ENCODE measurements around the gene KCTD17. TPM values are rescaled to one million over a fixed set of nuclear protein-coding genes. Genes with fewer than 3 reads are reported as not detected.

Gene KCTD17
- total RNA-seq, 1 donor from 2014 or later = 53.7 TPM

- peak; percentile 59 for DNase-seq (ENCODE audit: extremely low spot score, unreplicated experiment)
- Mint-ChIP-seq H3K4me1 (ENCODE audit: unreplicated experiment) (peaks cover 4% of the 10 kb centered on the region), H3K27ac (no peak overlapping the region), H3K36me3 (no peaks in the 10 kb centered on the region), H3K27me3 (no peaks in the 10 kb centered on the region), H3K9me3 (no peaks in the 10 kb centered on the region), H3K4me3 (no peak overlapping the region)
- TF ChIP-seq CTCF (conservative IDR thresholded peaks at IDR 0.05) = no peak
These were observed 5.0 kb upstream of the KCTD17 start for GRCh38 chr22:37046589-37046988.

GRCh38 chr22:37047006-37047405 lies 4.5 kb upstream of the KCTD17 start:
- no peak for TF ChIP-seq CTCF (conservative IDR thresholded peaks at IDR 0.05)
- Mint-ChIP-seq H3K4me1 (ENCODE audit: unreplicated experiment) (peaks cover 4% of the 10 kb centered on the region), H3K36me3 (no peaks in the 10 kb centered on the region), H3K4me3 (no peak overlapping the region), H3K27ac (no peak overlapping the region), H3K27me3 (no peaks in the 10 kb centered on the region), H3K9me3 (no peaks in the 10 kb centered on the region)
- no peak for DNase-seq (ENCODE audit: extremely low spot score, unreplicated experiment)

- Mint-ChIP-seq H3K9me3 (no peaks in the 10 kb centered on the region), H3K4me3 (no peak overlapping the region), H3K36me3 (no peaks in the 10 kb centered on the region), H3K27ac (no peak overlapping the region), H3K27me3 (no peaks in the 10 kb centered on the region), H3K4me1 (ENCODE audit: unreplicated experiment) (peaks cover 8% of the 10 kb centered on the region)
- no peak for TF ChIP-seq CTCF (conservative IDR thresholded peaks at IDR 0.05)
- DNase-seq (ENCODE audit: extremely low spot score, unreplicated experiment) = no peak
These were observed 3.4 kb upstream of the KCTD17 start for GRCh38 chr22:37048133-37048532.

GRCh38 chr22:37049224-37049623 lies 2.3 kb upstream of the KCTD17 start:
- Mint-ChIP-seq H3K9me3 (no peaks in the 10 kb centered on the region), H3K27me3 (no peaks in the 10 kb centered on the region), H3K36me3 (no peaks in the 10 kb centered on the region), H3K4me1 (ENCODE audit: unreplicated experiment) (peaks cover 12% of the 10 kb centered on the region), H3K4me3 (no peak overlapping the region), H3K27ac (no peak overlapping the region)
- no peak for TF ChIP-seq CTCF (conservative IDR thresholded peaks at IDR 0.05)
- no peak for DNase-seq (ENCODE audit: extremely low spot score, unreplicated experiment)

- TF ChIP-seq CTCF (conservative IDR thresholded peaks at IDR 0.05) = no peak
- no peak overlapping the region for H3K27ac Mint-ChIP-seq
- no peak for DNase-seq (ENCODE audit: extremely low spot score, unreplicated experiment)
- peaks cover 12% of the 10 kb centered on the region for H3K4me1 Mint-ChIP-seq (ENCODE audit: unreplicated experiment)
- no peaks in the 10 kb centered on the region for H3K27me3 Mint-ChIP-seq
- no peaks in the 10 kb centered on the region for H3K36me3 Mint-ChIP-seq
- peak overlapping the region; percentile 87 for H3K4me3 Mint-ChIP-seq
- H3K9me3 Mint-ChIP-seq = no peaks in the 10 kb centered on the region
These were observed 629 bp upstream of the KCTD17 start for GRCh38 chr22:37050913-37051312.
